ENCODE measurements around the gene IGSF11.

IGSF11 gene

DNA sequence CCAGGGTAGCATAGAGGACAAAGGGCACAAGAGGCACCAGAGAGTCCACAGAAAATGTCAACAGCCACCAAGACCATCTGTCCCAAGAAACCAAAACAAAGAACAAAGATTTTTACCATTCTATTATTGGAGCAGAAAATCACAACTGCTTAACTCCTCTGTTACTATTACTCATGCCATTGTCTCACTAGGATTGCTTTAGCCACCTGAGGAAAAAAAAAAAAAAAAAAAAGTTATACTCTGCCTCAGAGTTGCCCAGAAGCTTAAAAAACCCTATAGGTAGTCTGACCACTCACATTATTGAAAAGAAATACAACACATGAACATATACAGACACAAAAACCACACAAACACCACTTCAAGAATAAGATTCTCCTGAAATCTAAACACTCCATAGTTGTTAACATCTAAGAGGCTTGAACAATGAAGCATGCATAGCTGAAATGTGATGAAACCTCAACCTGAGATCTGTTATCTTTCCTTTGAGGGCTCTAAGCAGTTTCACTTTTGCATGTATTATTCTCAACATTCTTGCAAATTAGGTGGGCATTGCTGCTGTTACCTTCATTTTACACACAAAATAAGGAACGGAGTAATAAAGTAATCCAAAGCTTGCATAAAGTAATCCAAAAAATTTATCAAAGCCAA is 85.4 kb downstream of the IGSF11 start:
- H3K36me3 ChIP-seq (ENCODE audit: insufficient read depth, low read length), result no peaks in the 10 kb centered on the region
- H3K79me2 ChIP-seq (ENCODE audit: control insufficient read depth, insufficient read depth, low read length, unreplicated experiment), result no peaks in the 10 kb centered on the region
- H3K27ac ChIP-seq (ENCODE audit: low read depth, low read length), result no peak overlapping the region
- no peak overlapping the region for H2AFZ ChIP-seq (ENCODE audit: low read length, unreplicated experiment)
- no peak overlapping the region for H3K4me3 ChIP-seq (ENCODE audit: low read depth, low read length)
- H3K4me1 ChIP-seq (ENCODE audit: control insufficient read depth, insufficient read depth, low read length, unreplicated experiment), result no peaks in the 10 kb centered on the region
- H3K27me3 ChIP-seq (ENCODE audit: insufficient read depth, low read length), result peaks cover 19% of the 10 kb centered on the region

DNA sequence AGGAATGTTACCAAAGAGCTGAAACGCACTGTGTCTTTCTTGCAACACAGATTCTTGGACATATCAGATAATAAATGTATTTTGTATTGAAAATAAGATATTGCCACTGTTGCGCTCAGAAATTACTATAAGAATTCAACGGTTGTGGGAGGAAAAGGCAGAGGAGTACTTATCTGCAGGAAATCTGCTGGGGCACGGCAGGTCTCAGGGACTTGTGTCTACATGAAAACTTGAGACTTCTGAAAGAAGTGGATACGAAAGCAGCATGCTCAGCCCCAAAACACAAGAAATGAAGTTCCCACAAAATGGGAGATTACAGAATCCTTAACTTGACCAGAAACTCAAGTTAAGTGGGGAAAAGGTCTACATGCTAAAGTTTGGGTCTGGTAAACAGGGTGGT is 86.5 kb downstream of the IGSF11 start:
- Histone ChIP-seq H2AFZ (ENCODE audit: low read length, unreplicated experiment) (no peak overlapping the region), H3K27ac (ENCODE audit: low read depth, low read length) (no peak overlapping the region), H3K27me3 (ENCODE audit: insufficient read depth, low read length) (peaks cover 19% of the 10 kb centered on the region), H3K4me1 (ENCODE audit: control insufficient read depth, insufficient read depth, low read length, unreplicated experiment) (no peaks in the 10 kb centered on the region), H3K36me3 (ENCODE audit: insufficient read depth, low read length) (no peaks in the 10 kb centered on the region), H3K4me3 (ENCODE audit: low read depth, low read length) (no peak overlapping the region), H3K79me2 (ENCODE audit: control insufficient read depth, insufficient read depth, low read length, unreplicated experiment) (no peaks in the 10 kb centered on the region)

DNA sequence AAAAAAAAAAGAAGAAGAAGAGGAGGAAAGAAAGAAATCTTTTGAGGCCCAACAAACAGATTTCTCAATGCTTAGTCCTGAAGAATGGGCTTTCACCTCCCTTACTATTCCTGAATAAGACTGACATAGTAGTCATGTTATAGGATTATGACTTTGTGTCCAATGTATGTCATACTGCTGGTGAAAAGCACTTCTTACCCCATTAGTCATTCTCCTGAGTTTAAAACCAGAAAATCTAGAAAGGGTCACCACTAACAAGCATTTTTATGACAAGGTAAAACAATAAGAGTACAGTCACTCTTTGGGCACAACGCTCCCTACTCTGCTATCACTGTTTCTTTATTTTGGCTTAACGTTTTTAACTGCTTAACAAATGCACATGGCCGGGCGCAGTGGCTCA is 88.2 kb downstream of the IGSF11 start:
- Histone ChIP-seq H3K4me3 (ENCODE audit: low read depth, low read length) (no peak overlapping the region), H3K27me3 (ENCODE audit: insufficient read depth, low read length) (peaks cover 19% of the 10 kb centered on the region), H3K79me2 (ENCODE audit: control insufficient read depth, insufficient read depth, low read length, unreplicated experiment) (no peaks in the 10 kb centered on the region), H3K36me3 (ENCODE audit: insufficient read depth, low read length) (no peaks in the 10 kb centered on the region), H2AFZ (ENCODE audit: low read length, unreplicated experiment) (no peak overlapping the region), H3K27ac (ENCODE audit: low read depth, low read length) (no peak overlapping the region), H3K4me1 (ENCODE audit: control insufficient read depth, insufficient read depth, low read length, unreplicated experiment) (no peaks in the 10 kb centered on the region)

DNA sequence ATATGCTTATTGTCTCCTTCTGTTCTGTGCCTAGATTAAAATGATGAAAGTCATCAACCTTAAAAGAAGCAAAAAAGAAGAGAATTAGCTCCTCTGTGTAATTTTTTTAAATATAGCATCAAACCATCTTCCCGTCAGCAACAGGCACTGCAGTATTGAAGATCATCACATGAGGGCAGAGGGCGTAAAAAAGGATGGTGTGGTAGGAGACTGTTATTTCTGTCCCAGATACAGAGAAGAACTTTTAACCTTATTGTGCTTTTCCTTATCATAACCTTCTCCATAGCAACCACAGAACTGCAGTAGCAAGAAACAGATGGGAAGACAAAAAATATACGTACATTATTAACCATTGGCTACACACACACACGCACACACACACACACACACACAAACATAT is 88.8 kb downstream of the IGSF11 start:
- Histone ChIP-seq H3K79me2 (ENCODE audit: control insufficient read depth, insufficient read depth, low read length, unreplicated experiment) (no peaks in the 10 kb centered on the region), H3K4me3 (ENCODE audit: low read depth, low read length) (no peak overlapping the region), H2AFZ (ENCODE audit: low read length, unreplicated experiment) (no peak overlapping the region), H3K27me3 (ENCODE audit: insufficient read depth, low read length) (peaks cover 19% of the 10 kb centered on the region), H3K27ac (ENCODE audit: low read depth, low read length) (no peak overlapping the region), H3K36me3 (ENCODE audit: insufficient read depth, low read length) (no peaks in the 10 kb centered on the region), H3K4me1 (ENCODE audit: control insufficient read depth, insufficient read depth, low read length, unreplicated experiment) (no peaks in the 10 kb centered on the region)

DNA sequence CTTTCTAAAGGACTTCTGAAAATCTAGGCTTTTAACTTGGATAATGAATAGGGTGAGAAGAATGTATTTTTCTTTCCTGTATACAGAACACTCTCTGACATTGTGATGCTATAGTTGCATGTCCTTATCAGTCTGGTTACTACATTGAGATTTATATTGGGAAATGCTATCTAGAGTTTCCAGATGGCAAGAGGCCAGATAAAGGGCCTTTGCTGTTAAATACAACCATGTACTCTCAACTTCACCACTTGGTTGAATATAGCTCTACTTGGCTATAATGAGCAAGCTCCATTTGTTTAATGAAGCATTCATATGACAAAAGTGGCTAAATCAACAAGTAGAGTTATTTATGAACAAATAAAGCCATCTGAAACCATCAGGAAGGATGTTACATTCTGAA is 91.0 kb downstream of the IGSF11 start:
- H3K79me2 ChIP-seq (ENCODE audit: control insufficient read depth, insufficient read depth, low read length, unreplicated experiment), result no peaks in the 10 kb centered on the region
- H2AFZ ChIP-seq (ENCODE audit: low read length, unreplicated experiment), result no peak overlapping the region
- peaks cover 19% of the 10 kb centered on the region for H3K27me3 ChIP-seq (ENCODE audit: insufficient read depth, low read length)
- H3K36me3 ChIP-seq (ENCODE audit: insufficient read depth, low read length), result no peaks in the 10 kb centered on the region
- H3K4me1 ChIP-seq (ENCODE audit: control insufficient read depth, insufficient read depth, low read length, unreplicated experiment), result peaks cover 3% of the 10 kb centered on the region
- no peak overlapping the region for H3K4me3 ChIP-seq (ENCODE audit: low read depth, low read length)
- H3K27ac ChIP-seq (ENCODE audit: low read depth, low read length), result no peak overlapping the region

DNA sequence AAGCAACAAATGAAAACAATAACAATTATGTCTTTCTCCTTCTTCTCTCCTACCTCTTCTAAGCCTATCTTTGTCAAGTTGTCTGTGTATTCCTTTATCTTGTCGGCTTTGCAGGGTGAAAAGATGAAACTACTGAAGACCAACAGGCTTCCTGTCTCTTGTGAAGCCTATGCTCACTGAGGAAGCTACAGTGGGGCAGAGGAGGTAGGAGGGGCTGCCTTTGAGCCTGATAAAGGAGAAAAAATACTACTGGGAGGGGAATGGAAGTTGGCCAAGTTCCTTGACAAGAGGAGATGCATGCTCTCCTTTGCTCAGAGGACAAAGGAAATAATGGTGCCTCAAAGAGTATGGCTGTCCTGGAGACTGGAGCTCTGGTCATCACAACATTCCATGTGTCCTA is 92.0 kb downstream of the IGSF11 start:
- no peak overlapping the region for H2AFZ ChIP-seq (ENCODE audit: low read length, unreplicated experiment)
- H3K4me1 ChIP-seq (ENCODE audit: control insufficient read depth, insufficient read depth, low read length, unreplicated experiment), result peaks cover 7% of the 10 kb centered on the region

DNA sequence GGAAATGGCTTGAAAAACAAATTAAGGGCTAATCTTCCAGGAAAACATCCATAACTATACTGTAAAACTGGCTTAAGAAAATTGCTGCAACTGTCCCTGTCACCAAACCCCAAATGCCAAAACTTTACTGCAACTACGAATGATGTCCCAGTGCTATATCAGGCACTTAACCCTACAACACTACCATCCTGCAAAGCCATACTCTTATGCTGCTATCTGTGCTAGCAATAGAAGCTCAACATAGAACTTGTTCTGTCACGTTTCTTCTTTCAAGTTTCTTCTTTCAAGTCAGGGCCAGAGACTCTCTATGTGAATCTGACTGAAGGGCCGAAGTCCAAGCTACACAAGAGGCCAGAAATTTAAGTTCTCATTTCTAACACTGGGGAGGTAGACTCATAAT is 92.5 kb downstream of the IGSF11 start:
- Histone ChIP-seq H3K27me3 (ENCODE audit: insufficient read depth, low read length) (peaks cover 16% of the 10 kb centered on the region), H3K4me1 (ENCODE audit: control insufficient read depth, insufficient read depth, low read length, unreplicated experiment) (peaks cover 7% of the 10 kb centered on the region), H3K79me2 (ENCODE audit: control insufficient read depth, insufficient read depth, low read length, unreplicated experiment) (no peaks in the 10 kb centered on the region), H2AFZ (ENCODE audit: low read length, unreplicated experiment) (no peak overlapping the region), H3K27ac (ENCODE audit: low read depth, low read length) (no peak overlapping the region), H3K36me3 (ENCODE audit: insufficient read depth, low read length) (no peaks in the 10 kb centered on the region), H3K4me3 (ENCODE audit: low read depth, low read length) (no peak overlapping the region)

More for the DNA sequence above, 92.0 kb downstream of the IGSF11 start:
- Histone ChIP-seq H3K4me3 (ENCODE audit: low read depth, low read length) (no peak overlapping the region), H3K79me2 (ENCODE audit: control insufficient read depth, insufficient read depth, low read length, unreplicated experiment) (no peaks in the 10 kb centered on the region), H3K27me3 (ENCODE audit: insufficient read depth, low read length) (peaks cover 19% of the 10 kb centered on the region), H3K36me3 (ENCODE audit: insufficient read depth, low read length) (no peaks in the 10 kb centered on the region), H3K27ac (ENCODE audit: low read depth, low read length) (no peak overlapping the region)

DNA sequence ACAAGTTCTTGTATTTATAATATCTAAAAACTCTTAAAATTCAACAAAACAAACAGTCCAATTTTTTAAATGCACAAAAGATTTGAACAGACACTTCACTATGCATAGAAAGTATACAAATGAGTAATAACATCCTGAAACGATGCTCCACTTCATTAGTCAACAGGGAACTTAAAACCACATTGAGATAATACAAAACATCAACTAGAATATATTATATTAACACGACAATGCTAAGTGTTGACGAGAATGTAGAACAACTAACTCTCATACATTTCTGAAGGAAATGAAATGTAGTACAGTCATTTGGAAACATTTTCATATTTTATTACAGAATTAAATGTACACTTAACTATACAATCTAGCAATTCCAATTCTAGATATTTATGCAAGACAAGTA is 93.4 kb downstream of the IGSF11 start:
- H3K79me2 ChIP-seq (ENCODE audit: control insufficient read depth, insufficient read depth, low read length, unreplicated experiment), result no peaks in the 10 kb centered on the region
- H2AFZ ChIP-seq (ENCODE audit: low read length, unreplicated experiment), result no peak overlapping the region
- peaks cover 7% of the 10 kb centered on the region for H3K4me1 ChIP-seq (ENCODE audit: control insufficient read depth, insufficient read depth, low read length, unreplicated experiment)
- peaks cover 12% of the 10 kb centered on the region for H3K27me3 ChIP-seq (ENCODE audit: insufficient read depth, low read length)
- no peak overlapping the region for H3K4me3 ChIP-seq (ENCODE audit: low read depth, low read length)
- H3K27ac ChIP-seq (ENCODE audit: low read depth, low read length), result no peak overlapping the region
- H3K36me3 ChIP-seq (ENCODE audit: insufficient read depth, low read length), result no peaks in the 10 kb centered on the region

DNA sequence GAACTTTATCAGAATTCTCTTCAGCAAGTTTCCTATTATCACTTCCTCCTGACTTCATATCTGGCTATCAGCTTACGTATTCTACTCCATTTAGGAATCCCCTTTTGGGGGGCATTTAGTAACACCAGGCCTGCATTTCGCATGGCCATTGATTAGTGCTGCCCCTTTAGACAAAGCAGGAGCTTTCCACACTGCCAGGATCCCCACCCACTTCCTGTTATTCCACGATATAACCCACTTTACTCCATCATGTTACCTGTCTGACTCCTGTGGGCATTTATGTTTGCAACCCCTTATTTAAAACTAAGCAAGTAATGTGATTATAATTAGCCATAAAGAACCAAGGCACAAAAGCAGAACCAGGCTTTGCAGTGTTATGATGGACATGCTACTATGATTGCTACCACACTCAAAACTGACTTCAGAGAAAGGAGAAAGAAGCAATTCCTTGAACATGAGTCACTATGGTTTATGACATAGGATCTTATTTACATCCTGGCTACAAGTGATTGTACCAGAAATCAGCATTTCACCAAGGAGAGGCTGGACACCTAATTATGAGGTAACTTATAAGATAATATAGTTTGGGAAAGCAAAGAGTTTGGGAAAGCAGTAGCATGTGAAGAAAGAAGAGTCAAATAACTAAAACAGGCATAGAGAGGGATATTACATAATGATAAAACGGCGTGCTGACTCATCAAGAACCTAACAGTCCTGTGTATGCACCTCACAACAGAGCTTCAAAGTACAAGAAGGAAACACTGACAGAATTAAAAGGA is 96.3 kb downstream of the IGSF11 start:
- Histone ChIP-seq H3K27me3 (ENCODE audit: insufficient read depth, low read length) (no peaks in the 10 kb centered on the region; the same call in none of the 2 replicates), H3K27ac (ENCODE audit: low read depth, low read length) (no peak overlapping the region), H3K79me2 (ENCODE audit: control insufficient read depth, insufficient read depth, low read length, unreplicated experiment) (no peaks in the 10 kb centered on the region), H3K36me3 (ENCODE audit: insufficient read depth, low read length) (no peaks in the 10 kb centered on the region), H3K4me3 (ENCODE audit: low read depth, low read length) (no peak overlapping the region), H2AFZ (ENCODE audit: low read length, unreplicated experiment) (no peak overlapping the region), H3K4me1 (ENCODE audit: control insufficient read depth, insufficient read depth, low read length, unreplicated experiment) (peaks cover 7% of the 10 kb centered on the region)

DNA sequence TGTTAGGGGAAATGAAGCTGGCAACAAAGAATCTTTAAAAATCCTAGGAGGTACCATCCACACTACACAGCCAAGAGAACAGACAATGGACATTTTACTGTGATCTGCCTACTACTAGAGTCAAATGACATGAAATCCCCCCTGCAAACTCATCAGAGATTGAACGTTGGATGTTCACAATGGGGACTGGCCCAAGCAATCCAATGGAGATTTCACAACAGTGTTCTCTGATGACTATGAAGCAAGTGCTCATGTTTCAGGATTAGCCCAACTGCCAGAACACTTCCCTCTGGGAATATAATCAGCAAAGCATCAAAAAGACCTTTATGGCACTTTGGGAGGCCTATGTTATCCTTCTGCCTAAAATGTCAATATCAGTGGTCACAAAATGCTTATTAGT is 97.8 kb downstream of the IGSF11 start:
- H3K27ac ChIP-seq (ENCODE audit: low read depth, low read length), result no peak overlapping the region
- no peak overlapping the region for H3K4me3 ChIP-seq (ENCODE audit: low read depth, low read length)
- H2AFZ ChIP-seq (ENCODE audit: low read length, unreplicated experiment), result no peak overlapping the region
- H3K36me3 ChIP-seq (ENCODE audit: insufficient read depth, low read length), result no peaks in the 10 kb centered on the region
- peaks cover 7% of the 10 kb centered on the region for H3K4me1 ChIP-seq (ENCODE audit: control insufficient read depth, insufficient read depth, low read length, unreplicated experiment)
- no peaks in the 10 kb centered on the region; the same call in 1 of the 2 replicates for H3K27me3 ChIP-seq (ENCODE audit: insufficient read depth, low read length)
- no peaks in the 10 kb centered on the region for H3K79me2 ChIP-seq (ENCODE audit: control insufficient read depth, insufficient read depth, low read length, unreplicated experiment)

Measured in ACC112 (cell line).